Endothelial cell of umbilical vein (primary cell): ENCODE data around the gene ALOX5AP. TPM values are rescaled to one million over a fixed set of nuclear protein-coding genes. Genes with fewer than 3 reads are reported as not detected.

Experiments used
- BruUV-seq: library from RNA; stranded (reverse); fragments of 400-500 nt; replicated peaks from 2 replicates; lab custom pipeline; 2021; lab: Mats Ljungman, UMichigan
- CTCF ChIA-PET: fragments of 300-600, 350-600 bp; sonication (Branson Sonifier 250); formaldehyde crosslinking; loops from one replicate; lab custom pipeline; 2021; ENCODE audit warnings: antibody characterized with exemption, inconsistent platforms; lab: Charles Lee
- POLR2A ChIA-PET: fragments of 300-600, 350-600 bp; sonication (Branson Sonifier 250); formaldehyde crosslinking; loops from one replicate; lab custom pipeline; 2021; ENCODE audit warnings: antibody characterized with exemption, inconsistent platforms; lab: Charles Lee
- DNase-seq: peaks from one replicate; pipeline ENCODE4 v3.0.0-alpha.2; 2011; ENCODE audit warnings: low read depth, low spot score
- FAIRE-seq: peaks from 2 replicates; lab custom pipeline; 2011; peaks lifted over from hg19 to GRCh38; lab: Jason Lieb, UNC
- H2AFZ ChIP-seq: 2 replicates; pipeline ENCODE4 v1.6.0; 2012; ENCODE audit warnings: low read depth, low read length, control low read depth, inconsistent platforms
- H3K27ac ChIP-seq: 2 replicates; pipeline ENCODE4 v1.5.1; 2011; ENCODE audit warnings: low read depth, mild to moderate bottlenecking, control low read depth, low read length, moderate library complexity; ENCODE audit not compliant: insufficient read depth
- H3K27me3 ChIP-seq, 2 experiments: 2 replicates each; pipeline versions ENCODE4 v1.6.0 to v1.6.1; 2011; ENCODE audit warnings: low read length in 2 of 2, mixed read lengths in 1 of 2; ENCODE audit not compliant: control insufficient read depth in 2 of 2, insufficient read depth in 2 of 2
- H3K36me3 ChIP-seq, 2 experiments: 2 replicates in 1 of 2; 3 replicates in 1 of 2; pipeline ENCODE4 v1.5.1; 2011; ENCODE audit warnings: low read length in 2 of 2, mild to moderate bottlenecking in 1 of 2, moderate library complexity in 1 of 2; ENCODE audit not compliant: control insufficient read depth in 2 of 2, insufficient read depth in 2 of 2; ENCODE audit errors: extremely low read depth in 1 of 2
- H3K4me1 ChIP-seq: 3 replicates; pipeline ENCODE4 v1.5.1; 2011; ENCODE audit warnings: mild to moderate bottlenecking, low read length; ENCODE audit not compliant: control insufficient read depth, insufficient read depth; ENCODE audit errors: extremely low read depth
- H3K4me2 ChIP-seq: 2 replicates; pipeline ENCODE4 v1.6.1; 2011; ENCODE audit warnings: low read length, control low read depth, mixed read lengths; ENCODE audit not compliant: insufficient read depth
- H3K4me3 ChIP-seq, 3 experiments: fragments of 200-600 bp in 1 of 3; sonication (generic), shearing (Covaris generic) in 1 of 3; replicated peaks in 1 of 3; 2 replicates each; pipeline ENCODE4 v1.5.1; 2011 to 2016; ENCODE audit warnings: control low read depth in 3 of 3, low read length in 3 of 3, mild to moderate bottlenecking in 2 of 3, inconsistent platforms in 1 of 3, low read depth in 1 of 3, moderate library complexity in 1 of 3; ENCODE audit not compliant: insufficient read depth in 1 of 3
- H3K79me2 ChIP-seq: 2 replicates; pipeline ENCODE4 v1.6.0; 2012; ENCODE audit warnings: low read length, inconsistent platforms; ENCODE audit not compliant: control insufficient read depth, insufficient read depth
- H3K9ac ChIP-seq: replicated peaks from 2 replicates; pipeline ENCODE3; 2011; ENCODE audit warnings: low read length, control low read depth; ENCODE audit not compliant: insufficient read depth; ENCODE audit errors: extremely low read depth
- H3K9me1 ChIP-seq: replicated peaks from 3 replicates; pipeline ENCODE4 v1.6.0; 2011; ENCODE audit warnings: mild to moderate bottlenecking, low read length; ENCODE audit not compliant: control insufficient read depth, insufficient read depth; ENCODE audit errors: extremely low read depth
- H3K9me3 ChIP-seq: replicated peaks from 2 replicates; pipeline ENCODE4 v1.5.1; 2012; ENCODE audit warnings: low read length, inconsistent platforms; ENCODE audit not compliant: control insufficient read depth, insufficient read depth
- H4K20me1 ChIP-seq: replicated peaks from 2 replicates; pipeline ENCODE3; 2011; ENCODE audit warnings: mild to moderate bottlenecking, low read length; ENCODE audit not compliant: control insufficient read depth, insufficient read depth; ENCODE audit errors: extremely low read depth
- EZH2 ChIP-seq: IDR thresholded peaks from 2 replicates; pipeline ENCODE4 v1.6.1; 2012; ENCODE audit warnings: borderline replicate concordance, low read depth, mild to moderate bottlenecking, moderate library complexity, low read length, inconsistent platforms; ENCODE audit not compliant: severe bottlenecking
- FOS ChIP-seq: IDR thresholded peaks from 2 replicates; pipeline ENCODE4 v1.6.1; 2011; ENCODE audit warnings: mild to moderate bottlenecking, low read length, moderate library complexity, borderline replicate concordance; ENCODE audit not compliant: insufficient read depth
- GATA2 ChIP-seq: IDR thresholded peaks from 2 replicates; pipeline ENCODE4 v1.7.0; 2011; ENCODE audit warnings: low read depth, mild to moderate bottlenecking, moderate library complexity, mixed read lengths, low read length; ENCODE audit not compliant: insufficient read length, insufficient read depth
- JUN ChIP-seq: IDR thresholded peaks from 2 replicates; pipeline ENCODE4 v1.6.1; 2011; ENCODE audit warnings: borderline replicate concordance, low read depth; ENCODE audit not compliant: insufficient read length, insufficient read depth
- MYC ChIP-seq: IDR thresholded peaks from one replicate; pipeline ENCODE4 v1.6.1; 2011; ENCODE audit warnings: mild to moderate bottlenecking, low read depth, low read length
- POLR2A ChIP-seq: IDR thresholded peaks from 2 replicates; pipeline ENCODE4 v1.6.1; 2012; ENCODE audit warnings: low read depth, mild to moderate bottlenecking, control low read depth, low read length
- POLR2AphosphoS5 ChIP-seq: IDR thresholded peaks from 2 replicates; pipeline ENCODE4 v1.6.1; 2012; ENCODE audit warnings: low read depth, mild to moderate bottlenecking, control low read depth, low read length, moderate library complexity; ENCODE audit not compliant: insufficient read depth
- dilution Hi-C: fragments of 300-500 bp; cut with MboI; formaldehyde crosslinking; loops from one replicate; pipeline ENCODE4 v1.15.0; 2019; ENCODE audit warnings: low sequenced_read_pairs; ENCODE audit not compliant: extremely low pct_ligation_motif_present
- intact Hi-C: fragments of 100-400 bp; cut with micrococcal nuclease; formaldehyde crosslinking; loops from one replicate; pipeline ENCODE4 v1.10.0; 2022
- polyA plus RNA-seq, 4 experiments: library from polyadenylated mRNA; depleted of rRNA in 3 of 4; stranded (reverse) in 3 of 4; unstranded in 1 of 4; fragments of >200 nt; gene quantifications; 2 replicates each; pipeline versions ENCODE4 v1.2.1 to v1.2.3, GENCODE V29; 2011 to 2012; ENCODE audit warnings: missing spikeins in 1 of 4
- total RNA-seq: library from RNA; stranded (reverse); gene quantifications from 2 replicates; pipeline ENCODE4 v1.2.3, GENCODE V29; 2021
- TF ChIP-seq, protein P1 (sequence below): IDR thresholded peaks from 2 replicates; pipeline ENCODE4 v1.6.1; 2011; ENCODE audit not compliant: insufficient read depth, insufficient read length
- TF ChIP-seq, protein P2 (sequence below), 2 donors: IDR thresholded peaks; 1 replicate in 1 of 2; 2 replicates in 1 of 2; pipeline ENCODE4 v1.5.1; 2011; ENCODE audit warnings: low read length in 2 of 2, mild to moderate bottlenecking in 2 of 2, moderate library complexity in 2 of 2, control low read depth in 1 of 2, inconsistent platforms in 1 of 2, low read depth in 1 of 2; ENCODE audit not compliant: insufficient read depth in 1 of 2; ENCODE audit errors: extremely low read depth in 1 of 2

ALOX5AP gene
- total and polyA plus RNA-seq, 2 donors (not counting 3 experiments of a cell fraction or from before 2014, with no cell fraction given): 1.8 TPM; not detected in 1

DNA sequence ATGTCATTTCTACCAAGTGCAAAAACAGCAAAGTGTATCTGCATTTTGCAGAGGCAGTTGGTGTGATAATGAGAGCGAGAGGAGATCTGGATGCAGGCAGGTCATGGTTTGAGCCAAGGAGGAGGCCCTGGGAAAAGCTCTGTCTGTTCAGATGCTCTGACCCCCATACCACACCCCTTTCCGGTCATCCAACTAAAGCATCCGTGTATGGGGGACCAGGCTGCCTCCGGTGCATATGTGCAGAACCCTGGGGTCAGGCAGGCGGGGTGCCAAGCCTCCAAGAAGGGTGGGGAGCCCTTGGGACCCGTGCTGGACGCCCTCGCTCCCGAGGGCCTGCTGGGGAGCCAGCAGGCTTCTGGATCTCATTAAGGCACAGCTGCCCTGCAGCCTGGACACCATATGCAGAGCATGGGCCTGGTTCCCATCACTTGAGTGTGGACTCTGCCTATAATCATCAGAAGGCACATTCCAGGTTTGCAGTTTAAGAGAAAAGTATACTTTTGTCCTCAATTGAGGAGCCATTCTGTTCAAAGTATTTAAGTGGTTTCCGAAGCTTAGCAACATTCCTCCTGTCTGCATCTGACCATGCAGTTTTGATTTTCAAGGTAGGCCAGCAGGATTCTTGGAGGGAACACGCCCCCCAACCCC, 56.1 kb downstream of the ALOX5AP start:
- Histone ChIP-seq H3K27ac (no peak overlapping the region), H3K9me1 (no peaks in the 10 kb centered on the region), H3K9ac (no peak overlapping the region), H3K79me2 (no peaks in the 10 kb centered on the region), H3K27me3 (no peaks in the 10 kb centered on the region), H3K4me2 (no peak overlapping the region), H3K4me1 (peaks cover 22% of the 10 kb centered on the region), H2AFZ (no peak overlapping the region), H3K9me3 (no peaks in the 10 kb centered on the region), H3K36me3 (no peaks in the 10 kb centered on the region), H4K20me1 (no peaks in the 10 kb centered on the region), H3K4me3 (no peak overlapping the region)
- FAIRE-seq (peak; percentile 42), DNase-seq (no peak)
- TF ChIP-seq, protein P1, sequence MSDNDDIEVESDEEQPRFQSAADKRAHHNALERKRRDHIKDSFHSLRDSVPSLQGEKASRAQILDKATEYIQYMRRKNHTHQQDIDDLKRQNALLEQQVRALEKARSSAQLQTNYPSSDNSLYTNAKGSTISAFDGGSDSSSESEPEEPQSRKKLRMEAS: no peak
- TF ChIP-seq JUN (no peak), FOS (no peak), POLR2A (no peak), GATA2 (no peak), MYC (no peak), EZH2 (no peak), POLR2AphosphoS5 (no peak)
- TF ChIP-seq, protein P2, sequence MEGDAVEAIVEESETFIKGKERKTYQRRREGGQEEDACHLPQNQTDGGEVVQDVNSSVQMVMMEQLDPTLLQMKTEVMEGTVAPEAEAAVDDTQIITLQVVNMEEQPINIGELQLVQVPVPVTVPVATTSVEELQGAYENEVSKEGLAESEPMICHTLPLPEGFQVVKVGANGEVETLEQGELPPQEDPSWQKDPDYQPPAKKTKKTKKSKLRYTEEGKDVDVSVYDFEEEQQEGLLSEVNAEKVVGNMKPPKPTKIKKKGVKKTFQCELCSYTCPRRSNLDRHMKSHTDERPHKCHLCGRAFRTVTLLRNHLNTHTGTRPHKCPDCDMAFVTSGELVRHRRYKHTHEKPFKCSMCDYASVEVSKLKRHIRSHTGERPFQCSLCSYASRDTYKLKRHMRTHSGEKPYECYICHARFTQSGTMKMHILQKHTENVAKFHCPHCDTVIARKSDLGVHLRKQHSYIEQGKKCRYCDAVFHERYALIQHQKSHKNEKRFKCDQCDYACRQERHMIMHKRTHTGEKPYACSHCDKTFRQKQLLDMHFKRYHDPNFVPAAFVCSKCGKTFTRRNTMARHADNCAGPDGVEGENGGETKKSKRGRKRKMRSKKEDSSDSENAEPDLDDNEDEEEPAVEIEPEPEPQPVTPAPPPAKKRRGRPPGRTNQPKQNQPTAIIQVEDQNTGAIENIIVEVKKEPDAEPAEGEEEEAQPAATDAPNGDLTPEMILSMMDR (IDR thresholded peaks at IDR 0.05; ENCODE audit: extremely low read depth in 1 of 2, insufficient read depth in 1 of 2, low read depth in 1 of 2, low read length in 2 of 2): no peak
- no TSS peak for BruUV-seq
- intact Hi-C loops: loop anchor here (2.0 kb wide), 2 partner anchors 49 to 117 kb away; no protein-coding TSS in a partner anchor
- dilution Hi-C loops: loop anchor here (25.0 kb wide), 1 partner anchor 104 kb away; no protein-coding TSS in a partner anchor
- ChIA-PET POLR2A (no interaction called here), CTCF (interaction anchor here (0.7 to 2.4 kb wide), 26 partner anchors 11 to 659 kb away, joined by 3 to 16 read pairs (median 6); no protein-coding TSS in a partner anchor)
